Gastroesophageal sphincter (tissue), 3 donors: ENCODE results near the gene AMPD3.

Source experiments
- CTCF ChIP-seq, 4 experiments: fragments of 200-600 bp in 2 of 4; fragments of 450-650 bp in 2 of 4; sonication (generic) in 1 of 4; IDR thresholded peaks; one replicate each; pipeline ENCODE4 v1.5.1; 2017 to 2019; ENCODE audit warnings: antibody characterized with exemption in 4 of 4, mild to moderate bottlenecking in 2 of 4, moderate library complexity in 2 of 4
- EP300 ChIP-seq: sonication (generic); formaldehyde crosslinking; IDR thresholded peaks from one replicate; pipeline ENCODE4 v1.6.1; 2017; ENCODE audit warnings: antibody characterized with exemption, mild to moderate bottlenecking
- POLR2AphosphoS5 ChIP-seq: sonication (generic); formaldehyde crosslinking; IDR thresholded peaks from one replicate; pipeline ENCODE4 v1.6.1; 2017; ENCODE audit warnings: antibody characterized with exemption

- TF ChIP-seq CTCF (IDR thresholded peaks at IDR 0.05) = no peak
- no peak for TF ChIP-seq EP300
- no peak for TF ChIP-seq POLR2AphosphoS5
Observed at GRCh38 chr11:10432493-10432892, 22.6 kb upstream of the AMPD3 start.
